Activated T-cell treated with anti-CD3 and anti-CD28 coated beads for 1 hour (primary cell): ENCODE results near the gene RNF150.

Source experiments
- DNase-seq: peaks from one replicate; pipeline ENCODE4 v3.0.0-alpha.2; 2020; ENCODE audit warnings: low read depth

The RNF150 gene

GRCh38 chr4:141023051-141023450 is 110.2 kb downstream of the RNF150 start:
- no peak for DNase-seq

GRCh38 chr4:141022111-141022695 is 111.1 kb downstream of the RNF150 start:
- DNase-seq = no peak

DNA sequence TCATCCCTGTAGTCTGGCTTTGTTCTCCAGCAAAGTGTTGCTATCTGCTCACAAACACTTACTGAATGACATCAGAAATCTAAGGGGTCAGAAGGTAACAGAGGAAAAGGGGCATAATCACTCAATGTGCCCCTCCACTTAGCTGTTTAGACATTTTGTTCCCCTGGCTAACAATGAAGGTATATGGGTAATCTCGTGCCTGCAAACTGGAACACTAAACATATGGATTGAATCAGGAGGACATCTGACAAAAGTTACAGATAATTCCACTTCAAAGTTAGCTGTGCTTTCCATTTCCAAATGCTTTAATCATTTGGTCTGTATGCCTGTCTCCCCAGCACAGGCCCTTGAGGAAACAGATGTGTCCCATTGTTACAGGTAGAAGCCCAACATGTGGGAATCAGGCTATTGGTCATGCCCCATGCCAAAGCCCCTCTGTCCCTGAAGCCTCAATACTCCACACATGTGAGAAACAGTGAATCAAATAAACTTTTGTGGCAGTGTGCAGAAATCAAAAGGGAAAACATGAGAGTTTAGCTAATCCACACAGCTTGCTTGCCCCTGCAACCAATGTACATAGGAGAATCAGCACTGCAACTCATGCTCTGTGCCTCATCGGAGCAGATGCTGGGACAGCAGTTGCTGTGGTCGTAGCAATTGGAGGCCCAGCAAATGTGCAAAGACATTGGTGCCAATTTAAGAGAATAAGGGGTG is 111.7 kb downstream of the RNF150 start:
- no peak for DNase-seq

- DNase-seq = no peak
Observed at GRCh38 chr4:141020801-141021261, 112.4 kb downstream of the RNF150 start.

DNA sequence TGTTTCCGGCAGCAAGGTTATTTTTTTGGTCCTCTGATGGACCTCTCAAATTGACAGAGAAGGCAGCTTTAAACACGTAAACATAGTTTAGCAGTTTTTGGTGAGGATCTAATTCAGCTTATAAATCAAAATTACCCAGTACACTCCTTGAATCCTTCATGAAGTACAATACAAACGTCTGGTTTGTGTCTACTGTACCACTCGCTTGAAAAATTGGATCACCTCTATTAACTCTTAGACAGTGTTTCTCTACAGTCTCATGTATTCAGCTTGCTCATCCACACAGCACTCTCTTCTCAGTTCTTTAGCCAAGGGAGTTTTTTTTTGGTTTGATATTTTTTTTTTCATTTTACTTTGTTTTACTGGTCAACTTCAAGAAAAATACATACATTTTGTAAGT is 113.5 kb downstream of the RNF150 start:
- DNase-seq = no peak

DNA sequence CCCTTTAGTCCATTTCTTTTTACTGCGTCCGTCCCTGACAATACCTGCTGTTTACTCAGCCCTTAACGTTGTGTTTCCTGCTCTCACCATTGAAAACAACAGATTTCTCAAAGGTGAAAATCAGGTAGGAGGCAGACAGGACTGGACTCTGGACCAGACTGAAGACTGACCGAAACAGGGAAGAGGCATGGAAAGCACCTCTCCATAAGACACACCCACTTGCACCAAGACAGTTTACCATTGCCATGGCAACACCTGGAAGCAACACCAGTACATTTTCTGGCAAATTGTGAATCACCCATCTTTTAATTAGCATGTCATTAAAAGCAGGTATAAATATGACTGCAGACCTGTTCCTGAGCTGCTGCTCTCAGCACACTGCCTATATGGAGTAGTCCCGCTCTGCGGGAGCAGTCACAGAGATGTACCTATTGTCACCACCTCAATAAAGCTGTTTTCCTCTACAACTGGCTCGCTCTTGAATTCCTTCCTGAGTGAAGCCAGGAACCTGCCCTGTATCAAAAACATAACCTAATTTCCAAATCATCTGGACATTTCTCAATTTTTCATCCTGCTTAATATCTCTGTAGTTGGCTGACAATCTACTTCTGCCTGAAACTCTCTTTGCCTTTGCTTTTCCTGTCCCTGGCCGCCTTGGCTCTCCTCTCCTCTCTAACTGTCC is 117.0 kb downstream of the RNF150 start:
- DNase-seq = no peak

GRCh38 chr4:141013899-141014298 is 119.4 kb downstream of the RNF150 start:
- no peak for DNase-seq

DNA sequence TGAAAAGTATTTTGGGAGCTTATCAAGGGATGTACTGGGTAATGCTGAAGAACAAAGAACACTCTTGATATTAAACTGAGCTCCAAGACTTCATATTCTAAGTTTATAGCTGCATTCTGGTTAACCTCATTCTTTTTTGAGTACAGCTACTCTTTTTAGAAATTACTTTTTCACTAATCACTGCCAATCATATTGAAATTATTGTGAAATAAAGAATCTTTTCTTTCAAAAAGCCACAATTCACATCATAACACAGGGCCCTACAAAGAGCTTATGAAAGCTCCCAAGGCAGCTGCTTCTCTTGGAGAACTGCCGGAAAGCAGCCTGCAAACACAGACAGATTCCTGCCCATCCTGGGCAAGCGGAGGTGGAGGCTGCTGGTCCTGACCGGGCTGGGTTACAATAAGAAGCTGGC is 121.4 kb downstream of the RNF150 start:
- no peak for DNase-seq

GRCh38 chr4:141009931-141010330 is 123.3 kb downstream of the RNF150 start:
- DNase-seq = no peak

GRCh38 chr4:141009129-141009528 is 124.1 kb downstream of the RNF150 start:
- no peak for DNase-seq

GRCh38 chr4:141006242-141006802 is 126.9 kb downstream of the RNF150 start:
- DNase-seq = no peak

DNA sequence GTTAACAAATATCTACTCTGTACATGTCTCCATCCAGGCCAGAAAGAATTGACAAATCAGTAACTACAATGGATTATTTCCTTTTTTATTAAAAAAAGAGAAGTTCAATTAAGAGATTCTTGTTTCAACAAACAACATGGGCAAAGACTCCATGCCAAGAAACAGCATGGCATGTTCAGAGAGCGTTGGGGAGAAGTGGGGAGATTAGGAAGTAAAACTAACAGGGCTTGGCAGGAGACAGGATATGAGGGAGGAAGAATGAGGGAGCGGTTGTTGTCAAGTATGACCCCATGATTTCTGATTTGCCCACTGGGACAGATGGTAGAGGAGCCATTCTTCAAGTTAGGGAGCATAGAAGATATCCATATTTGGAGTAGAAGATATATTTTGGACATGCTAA is 128.4 kb downstream of the RNF150 start:
- DNase-seq = no peak

- no peak for DNase-seq
Observed at GRCh38 chr4:141003193-141003592, 130.1 kb downstream of the RNF150 start.

- DNase-seq = no peak
Observed at GRCh38 chr4:141002323-141002805, 130.9 kb downstream of the RNF150 start.

DNA sequence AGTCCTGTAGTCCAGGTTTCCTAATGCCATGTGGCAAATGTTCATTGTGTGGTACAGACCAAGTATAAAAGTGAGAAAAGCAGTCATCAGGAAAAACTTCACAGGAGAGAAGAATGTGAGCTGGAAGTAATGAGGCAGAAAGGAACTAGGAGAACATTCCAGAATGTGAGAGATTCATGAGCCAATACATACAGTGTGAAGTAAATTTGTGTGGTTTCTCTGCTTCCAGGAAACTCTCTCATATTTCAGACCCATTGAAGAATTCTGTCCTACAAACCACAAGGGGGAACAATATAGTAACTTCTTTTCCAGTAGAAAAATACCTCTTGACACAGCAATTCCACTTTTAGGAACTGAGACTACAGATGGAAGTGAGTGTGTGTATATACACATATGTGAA is 136.5 kb downstream of the RNF150 start:
- DNase-seq = no peak

- no peak for DNase-seq
Observed at GRCh38 chr4:140995058-140995457, 138.2 kb downstream of the RNF150 start.

DNA sequence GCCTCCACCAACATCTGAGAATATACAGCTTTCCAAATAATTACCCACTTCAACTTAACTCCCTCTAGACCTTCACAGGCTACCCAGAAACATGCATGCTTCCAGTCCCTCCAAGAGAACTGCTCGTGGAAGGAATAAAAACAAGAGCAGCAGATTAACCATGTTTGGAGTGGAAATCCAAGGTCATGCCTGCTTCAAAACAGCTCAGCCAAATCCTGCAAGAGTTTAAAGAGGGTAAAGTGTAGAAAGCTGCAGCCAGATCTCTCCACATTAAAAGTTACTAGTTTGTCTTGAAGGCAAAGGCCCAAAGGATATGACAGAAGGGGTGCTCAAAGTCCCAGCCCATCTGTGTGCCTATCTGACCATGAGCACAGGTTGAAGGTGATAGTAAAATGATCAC is 139.3 kb downstream of the RNF150 start:
- DNase-seq = no peak

DNA sequence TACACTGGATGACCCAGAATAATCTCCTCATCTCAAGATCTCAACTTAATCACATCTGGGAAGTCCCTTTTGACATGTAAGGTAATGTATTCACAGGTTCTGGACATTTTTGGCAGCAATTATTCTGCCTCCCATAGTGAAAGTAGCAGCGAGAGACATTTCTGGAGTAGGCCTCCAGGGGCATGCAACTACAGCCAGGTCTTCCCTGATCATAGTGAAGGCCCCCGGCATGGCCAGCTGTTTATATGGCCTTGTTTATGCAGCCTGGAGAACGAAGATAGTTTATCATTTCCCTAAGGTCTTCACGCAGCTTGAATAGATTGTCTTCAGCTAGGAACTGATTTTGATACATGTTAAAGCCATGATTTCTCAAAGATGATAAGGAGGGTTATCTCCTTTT is 139.9 kb downstream of the RNF150 start:
- DNase-seq = no peak

- no peak for DNase-seq
Observed at GRCh38 chr4:140989944-140990343, 143.3 kb downstream of the RNF150 start.

DNA sequence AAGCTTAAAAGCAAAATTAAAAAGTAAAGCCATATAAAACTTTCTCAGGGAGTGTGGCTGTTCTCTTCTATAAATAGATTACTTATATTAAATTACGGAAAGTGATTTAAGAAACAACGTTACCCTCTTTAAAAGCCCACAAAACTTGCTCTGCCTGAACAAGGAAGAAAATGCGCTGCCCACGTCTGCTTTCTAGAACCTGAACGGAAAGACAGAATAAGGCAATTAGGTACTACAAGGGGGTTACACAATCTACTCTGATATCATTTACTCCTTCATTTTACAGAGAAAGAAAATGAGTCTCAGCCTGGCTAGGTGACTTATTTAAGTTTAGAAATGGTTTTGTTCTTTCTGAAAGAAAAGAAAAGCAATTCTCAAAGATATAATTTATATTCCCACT is 147.2 kb downstream of the RNF150 start:
- DNase-seq = no peak

- DNase-seq = no peak
Observed at GRCh38 chr4:140982613-140983340, 150.5 kb downstream of the RNF150 start.
